K562 (cell line): ENCODE results near the gene NUP107. TPM values are rescaled to one million over a fixed set of nuclear protein-coding genes. Genes with fewer than 3 reads are reported as not detected.

ENCODE experiments used
- ATAC-seq: fragments of 200-7000 bp; cut with Tn5 transposase; 3 replicates; pipeline ENCODE4 v1.9.1; 2020; ENCODE audit warnings: moderate library complexity
- BruUV-seq: library from RNA; stranded (reverse); fragments of 400-500 nt; replicated peaks from 2 replicates; lab custom pipeline; 2021; lab: Mats Ljungman, UMichigan
- CTCF ChIA-PET: fragments of 300-600 bp; formaldehyde crosslinking; extraction: SDS; loops from one replicate; lab custom pipeline; 2021; ENCODE audit warnings: low intra/inter-chr PET ratio; lab: Yijun Ruan, JAX
- POLR2A ChIA-PET: fragments of 300-600, 350-650 bp; sonication (Branson Sonifier 250); formaldehyde crosslinking; extraction: SDS; loops from one replicate; lab custom pipeline; 2021; ENCODE audit warnings: antibody characterized with exemption, inconsistent platforms; lab: Yijun Ruan, JAX
- DNase-seq, 4 experiments: peaks; one replicate each; pipeline versions ENCODE4 v3.0.0 to v3.0.0-alpha.2; 2011 to 2018; ENCODE audit warnings: low spot score in 3 of 4, mixed read lengths in 3 of 4; ENCODE audit errors: extremely low read depth in 1 of 4
- FAIRE-seq: peaks from 2 replicates; lab custom pipeline; 2011; peaks lifted over from hg19 to GRCh38; lab: Jason Lieb, UNC
- H2AFZ ChIP-seq: 2 replicates; pipeline ENCODE4 v1.6.0; 2011; ENCODE audit warnings: low read depth, low read length, control low read depth, inconsistent platforms
- H3K27ac ChIP-seq: fragments of 200-600 bp; 3 replicates; pipeline ENCODE4 v1.8.0; 2011; ENCODE audit warnings: low read depth, mild to moderate bottlenecking, control low read depth, inconsistent platforms, low read length, moderate library complexity, mixed read lengths; ENCODE audit errors: extremely low read depth
- H3K27me3 ChIP-seq, 2 experiments: fragments of 300-600 bp in 1 of 2; 2 replicates in 1 of 2; 3 replicates in 1 of 2; pipeline versions ENCODE4 v1.6.0 to v1.8.0; 2011; ENCODE audit warnings: inconsistent platforms in 2 of 2, low read length in 2 of 2, mild to moderate bottlenecking in 1 of 2, mixed read lengths in 1 of 2, moderate library complexity in 1 of 2; ENCODE audit not compliant: control insufficient read depth in 2 of 2, insufficient read depth in 2 of 2
- H3K36me3 ChIP-seq: fragments of 300-600 bp; 3 replicates; pipeline ENCODE4 v1.8.0; 2011; ENCODE audit warnings: mild to moderate bottlenecking, low read length, inconsistent platforms; ENCODE audit not compliant: control insufficient read depth, insufficient read depth
- H3K4me1 ChIP-seq, 2 experiments: fragments of 200-600 bp in 1 of 2; replicated peaks in 1 of 2; 2 replicates in 1 of 2; 3 replicates in 1 of 2; pipeline versions ENCODE4 v1.5.1 to v1.8.0; 2011; ENCODE audit warnings: inconsistent platforms in 2 of 2, low read length in 2 of 2, mild to moderate bottlenecking in 1 of 2, mixed read lengths in 1 of 2, moderate library complexity in 1 of 2; ENCODE audit not compliant: control insufficient read depth in 2 of 2, insufficient read depth in 2 of 2
- H3K4me2 ChIP-seq: 2 replicates; pipeline ENCODE4 v1.6.1; 2011; ENCODE audit warnings: low read length, control low read depth, inconsistent platforms, mixed read lengths; ENCODE audit not compliant: insufficient read depth
- H3K4me3 ChIP-seq: fragments of 200-600 bp; sonication (generic), shearing (Covaris generic); 2 replicates; pipeline ENCODE4 v1.5.1; 2016; ENCODE audit warnings: control low read depth, inconsistent platforms
- H3K79me2 ChIP-seq: fragments of 200-600 bp; 3 replicates; pipeline ENCODE4 v1.8.0; 2011; ENCODE audit warnings: low read length, inconsistent platforms; ENCODE audit not compliant: control insufficient read depth, insufficient read depth
- H3K9ac ChIP-seq, 2 experiments: 2 replicates each; pipeline versions ENCODE4 v1.6.0 to v1.6.1; 2011; ENCODE audit warnings: low read depth in 2 of 2, low read length in 2 of 2, control low read depth in 1 of 2, inconsistent platforms in 1 of 2, mild to moderate bottlenecking in 1 of 2, mixed read lengths in 1 of 2; ENCODE audit not compliant: insufficient read depth in 1 of 2
- H3K9me1 ChIP-seq: one replicate; pipeline ENCODE4 v1.6.0; 2011; ENCODE audit warnings: inconsistent platforms, mild to moderate bottlenecking, low read length, moderate library complexity; ENCODE audit not compliant: control insufficient read depth, insufficient read depth
- H3K9me3 ChIP-seq: replicated peaks from 2 replicates; pipeline ENCODE4 v1.5.1; 2011; ENCODE audit warnings: low read depth, low read length, inconsistent platforms; ENCODE audit not compliant: control insufficient read depth, insufficient read depth
- H4K20me1 ChIP-seq: replicated peaks from 2 replicates; pipeline ENCODE4 v1.6.1; 2011; ENCODE audit warnings: low read length, inconsistent platforms, mixed read lengths; ENCODE audit not compliant: control insufficient read depth, insufficient read depth
- ATF7 ChIP-seq: fragments of 450-650 bp; IDR thresholded peaks from 2 replicates; pipeline ENCODE4 v1.7.1; 2014; ENCODE audit warnings: mild to moderate bottlenecking, moderate library complexity
- CAMTA2 ChIP-seq: fragments of 250-450 bp; sonication (Bioruptor Pico); conservative IDR thresholded peaks from 2 replicates; pipeline ENCODE4 v1.5.1; 2022
- CHD2 ChIP-seq: IDR thresholded peaks from 2 replicates; pipeline ENCODE4 v1.6.1; 2011; ENCODE audit warnings: low read depth, low read length
- HOXB6 ChIP-seq: fragments of 250-450 bp; sonication (Bioruptor Pico); IDR thresholded peaks from 2 replicates; pipeline ENCODE4 v1.5.1; 2022; ENCODE audit warnings: mild to moderate bottlenecking, borderline replicate concordance
- KLF10 ChIP-seq: fragments of 250-450 bp; sonication (Bioruptor Pico); IDR thresholded peaks from 2 replicates; pipeline ENCODE4 v1.6.1; 2021; ENCODE audit warnings: matching md5 sums
- MNT ChIP-seq, 2 experiments: fragments of 450-650 bp; conservative IDR thresholded peaks; 2 replicates each; pipeline ENCODE4 v1.6.1; 2017; ENCODE audit warnings: mild to moderate bottlenecking in 2 of 2, moderate library complexity in 2 of 2
- NEUROD1 ChIP-seq: fragments of 150-350 bp; IDR thresholded peaks from 2 replicates; pipeline ENCODE4 v1.6.1; 2014; ENCODE audit warnings: borderline replicate concordance, low read length, low read depth; ENCODE audit not compliant: partially characterized antibody
- NUFIP1 ChIP-seq: fragments of 450-650 bp; IDR thresholded peaks from 2 replicates; pipeline ENCODE4 v1.6.1; 2018; ENCODE audit not compliant: partially characterized antibody
- SMARCB1 ChIP-seq: IDR thresholded peaks from 2 replicates; pipeline ENCODE4 v1.6.1; 2011; ENCODE audit warnings: improper control_type of control experiment, low read depth; ENCODE audit not compliant: insufficient read length
- SP1 ChIP-seq: sonication (generic); formaldehyde crosslinking; IDR thresholded peaks from 2 replicates; pipeline ENCODE4 v1.8.1; 2022; ENCODE audit warnings: mild to moderate bottlenecking, missing genetic modification reagents
- U2AF1 ChIP-seq: fragments of 200-400 bp; formaldehyde crosslinking; optimal IDR thresholded peaks from 2 replicates; pipeline ENCODE3; 2017; ENCODE audit warnings: mild to moderate bottlenecking, low read depth, low read length, moderate library complexity
- WGBS: fragments of 100-300 bp; shearing (Covaris generic); methylation state at CpG from one replicate; pipeline ENCODE4 v1.1.6; 2016; ENCODE audit warnings: low coverage, mixed read lengths; ENCODE audit not compliant: insufficient coverage; ENCODE audit errors: missing lambda C conversion rate; 5-methylcytosine and 5-hydroxymethylcytosine counted together
- in situ Hi-C: fragments of 300-500 bp; cut with MboI; formaldehyde crosslinking; loops from 4 replicates; pipeline ENCODE4 v1.15.0; 2018; ENCODE audit warnings: inconsistent platforms, mixed read lengths
- intact Hi-C: fragments of 100-400 bp; cut with micrococcal nuclease; formaldehyde crosslinking; loops from 2 replicates; pipeline ENCODE4 v1.14.2; 2022
- polyA plus RNA-seq, 8 experiments: library from polyadenylated mRNA; depleted of rRNA in 4 of 8; stranded (reverse) in 5 of 8; unstranded in 3 of 8; fragments of >200 nt; fragmentation: Nextera tagmentation in 2 of 8; fragmentation: Illumina TruSeq in 1 of 8; extraction: Ambion mirVana in 2 of 8; extraction: Trizol in 1 of 8; gene quantifications; 2 replicates each; pipeline versions ENCODE4 v1.2.1 to v1.2.3, GENCODE V29; 2011 to 2014; ENCODE audit warnings: inconsistent platforms in 1 of 8, missing spikeins in 1 of 8
- total RNA-seq, 7 experiments: library from RNA; depleted of rRNA in 6 of 7; stranded (reverse); fragments of >200 nt in 6 of 7; fragmentation: Illumina TruSeq in 2 of 7; extraction: Trizol in 2 of 7; gene quantifications; 2 replicates each; pipeline versions ENCODE4 v1.2.1 to v1.2.3, GENCODE V29; 2011 to 2021; ENCODE audit warnings: low replicate concordance in 1 of 7
- TF ChIP-seq, protein P1 (sequence below): fragments of 250-450 bp; sonication (Bioruptor Pico); IDR thresholded peaks from 2 replicates; pipeline ENCODE4 v1.4.0; 2020; ENCODE audit warnings: mild to moderate bottlenecking, moderate library complexity
- TF ChIP-seq, protein P2 (sequence below): fragments of 250-450 bp; sonication (Bioruptor Pico); IDR thresholded peaks from 2 replicates; pipeline ENCODE4 v1.4.0; 2020

The NUP107 gene
- total and polyA plus RNA-seq, 9 of the 15 experiments (the other 6 are each of a cell fraction or from before 2014, with no cell fraction given) = 129 to 277 (median 199) TPM

DNA sequence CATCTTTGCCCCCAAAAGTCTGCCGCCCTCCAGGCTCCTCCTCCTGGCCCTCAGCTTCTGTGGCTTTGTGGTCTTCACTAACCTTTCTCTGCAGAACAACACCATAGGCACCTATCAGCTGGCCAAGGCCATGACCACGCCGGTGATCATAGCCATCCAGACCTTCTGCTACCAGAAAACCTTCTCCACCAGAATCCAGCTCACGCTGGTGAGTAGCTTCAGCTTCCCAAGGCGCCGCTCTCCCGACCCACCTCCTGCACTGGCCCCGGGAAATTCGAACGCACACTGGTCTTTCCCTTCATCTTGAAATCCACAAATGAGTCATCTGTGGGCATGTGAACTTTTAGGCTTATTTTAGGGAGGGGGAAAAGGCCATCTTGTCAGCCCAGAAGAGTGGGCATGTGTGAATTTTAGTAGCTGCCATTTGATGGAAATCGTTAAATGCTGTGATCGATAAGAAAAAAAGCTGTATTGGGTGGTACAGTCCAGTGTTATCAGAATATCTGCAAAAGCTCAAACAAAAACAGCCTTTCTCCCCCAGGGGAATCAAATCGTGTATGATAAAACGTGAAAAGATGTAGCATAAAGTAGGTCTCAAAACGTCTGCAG lies 59.9 kb downstream of the NUP107 start:
- Histone ChIP-seq H3K9me1 (no peaks in the 10 kb centered on the region), H3K4me2 (peak overlapping the region; percentile 94), H3K36me3 (peaks cover 23% of the 10 kb centered on the region), H3K4me3 (peak overlapping the region; percentile 66), H2AFZ (peak overlapping the region; percentile 81), H3K79me2 (peaks cover 19% of the 10 kb centered on the region), H3K27ac (peak overlapping the region; percentile 62), H3K9ac (peak overlapping the region; percentile 76 to 96), H3K27me3 (no peaks in the 10 kb centered on the region), H3K4me1 (peaks cover 2 to 11% of the 10 kb centered on the region in 2 experiments; a peak in 2 of 5 replicates), H4K20me1 (no peaks in the 10 kb centered on the region), H3K9me3 (no peaks in the 10 kb centered on the region)
- in situ Hi-C loops = no loop called here
- CTCF ChIA-PET = no interaction called here
- FAIRE-seq (peak; percentile 49), DNase-seq (peak; percentile 32 to 70 (median 42)), ATAC-seq (peak; percentile 63)
- WGBS = 1% methylated on average over 15 of the region's 15 CpGs
- intact Hi-C loops = loop anchor here (1.0 kb wide), 1 partner anchor 61 kb away; no protein-coding TSS in a partner anchor
- BruUV-seq = no TSS peak
- POLR2A ChIA-PET = interaction anchor here (0.6 to 2.3 kb wide), 12 partner anchors 8 to 553 kb away, joined by 3 to 21 read pairs (median 4); partner anchors contain the start of genes MDM2, NUP107 and RAP1B
- no peak for TF ChIP-seq NUFIP1
- TF ChIP-seq, protein P1, sequence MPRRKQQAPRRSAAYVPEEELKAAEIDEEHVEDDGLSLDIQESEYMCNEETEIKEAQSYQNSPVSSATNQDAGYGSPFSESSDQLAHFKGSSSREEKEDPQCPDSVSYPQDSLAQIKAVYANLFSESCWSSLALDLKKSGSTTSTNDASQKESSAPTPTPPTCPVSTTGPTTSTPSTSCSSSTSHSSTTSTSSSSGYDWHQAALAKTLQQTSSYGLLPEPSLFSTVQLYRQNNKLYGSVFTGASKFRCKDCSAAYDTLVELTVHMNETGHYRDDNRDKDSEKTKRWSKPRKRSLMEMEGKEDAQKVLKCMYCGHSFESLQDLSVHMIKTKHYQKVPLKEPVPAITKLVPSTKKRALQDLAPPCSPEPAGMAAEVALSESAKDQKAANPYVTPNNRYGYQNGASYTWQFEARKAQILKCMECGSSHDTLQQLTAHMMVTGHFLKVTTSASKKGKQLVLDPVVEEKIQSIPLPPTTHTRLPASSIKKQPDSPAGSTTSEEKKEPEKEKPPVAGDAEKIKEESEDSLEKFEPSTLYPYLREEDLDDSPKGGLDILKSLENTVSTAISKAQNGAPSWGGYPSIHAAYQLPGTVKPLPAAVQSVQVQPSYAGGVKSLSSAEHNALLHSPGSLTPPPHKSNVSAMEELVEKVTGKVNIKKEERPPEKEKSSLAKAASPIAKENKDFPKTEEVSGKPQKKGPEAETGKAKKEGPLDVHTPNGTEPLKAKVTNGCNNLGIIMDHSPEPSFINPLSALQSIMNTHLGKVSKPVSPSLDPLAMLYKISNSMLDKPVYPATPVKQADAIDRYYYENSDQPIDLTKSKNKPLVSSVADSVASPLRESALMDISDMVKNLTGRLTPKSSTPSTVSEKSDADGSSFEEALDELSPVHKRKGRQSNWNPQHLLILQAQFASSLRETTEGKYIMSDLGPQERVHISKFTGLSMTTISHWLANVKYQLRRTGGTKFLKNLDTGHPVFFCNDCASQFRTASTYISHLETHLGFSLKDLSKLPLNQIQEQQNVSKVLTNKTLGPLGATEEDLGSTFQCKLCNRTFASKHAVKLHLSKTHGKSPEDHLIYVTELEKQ (CRISPR knock-in tag) = no peak
- TF ChIP-seq SMARCB1 = no peak
- TF ChIP-seq KLF10 (CRISPR knock-in tag) = no peak
- TF ChIP-seq MNT (conservative IDR thresholded peaks at IDR 0.05) = 0 out of 4 replicates have a peak, but pooled peaks of 1 of the 2 experiments have one; percentile 7
- TF ChIP-seq HOXB6 (CRISPR knock-in tag) = no peak
- no peak for TF ChIP-seq U2AF1
- TF ChIP-seq CAMTA2 (CRISPR knock-in tag) = no peak
- TF ChIP-seq, protein P2, sequence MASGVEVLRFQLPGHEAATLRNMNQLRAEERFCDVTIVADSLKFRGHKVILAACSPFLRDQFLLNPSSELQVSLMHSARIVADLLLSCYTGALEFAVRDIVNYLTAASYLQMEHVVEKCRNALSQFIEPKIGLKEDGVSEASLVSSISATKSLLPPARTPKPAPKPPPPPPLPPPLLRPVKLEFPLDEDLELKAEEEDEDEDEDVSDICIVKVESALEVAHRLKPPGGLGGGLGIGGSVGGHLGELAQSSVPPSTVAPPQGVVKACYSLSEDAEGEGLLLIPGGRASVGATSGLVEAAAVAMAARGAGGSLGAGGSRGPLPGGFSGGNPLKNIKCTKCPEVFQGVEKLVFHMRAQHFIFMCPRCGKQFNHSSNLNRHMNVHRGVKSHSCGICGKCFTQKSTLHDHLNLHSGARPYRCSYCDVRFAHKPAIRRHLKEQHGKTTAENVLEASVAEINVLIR = no peak
- peak; percentile 26 for TF ChIP-seq NEUROD1
- TF ChIP-seq CHD2 = no peak
- 0 out of 2 replicates have a peak, but pooled peaks have one; percentile 36 for TF ChIP-seq SP1
- 0 out of 2 replicates have a peak, but pooled peaks have one; percentile 12 for TF ChIP-seq ATF7
